HEK293 (cell line): ENCODE measurements around the gene ASIP.
"Not testable (repeated sequence)": the region's sequence is repeated elsewhere in the genome, so short reads cannot be mapped to it uniquely, and the experiment has no call there.

Experiments
- CTCF ChIA-PET: fragments of 350-600 bp; formaldehyde crosslinking; extraction: SDS; loops from one replicate; lab custom pipeline; 2021; ENCODE audit warnings: antibody characterized with exemption; lab: Yijun Ruan, JAX
- POLR2A ChIA-PET: fragments of 300-600 bp; formaldehyde crosslinking; extraction: SDS; loops from one replicate; lab custom pipeline; 2020; ENCODE audit warnings: antibody characterized with exemption, inconsistent platforms; lab: Yijun Ruan, JAX
- H3K27ac ChIP-seq: fragments of 200-500 bp; sonication (Bioruptor generic); 2 replicates; pipeline ENCODE4 v1.5.1; 2014; ENCODE audit warnings: low read depth, low read length, control low read depth, inconsistent platforms; ENCODE audit errors: extremely low read depth
- H3K36me3 ChIP-seq, 2 experiments: fragments of 200-500 bp in 1 of 2; sonication (Bioruptor generic) in 1 of 2; 1 replicate in 1 of 2; 2 replicates in 1 of 2; pipeline ENCODE4 v1.5.1; 2014 to 2017; ENCODE audit warnings: inconsistent platforms in 2 of 2, low read length in 2 of 2; ENCODE audit not compliant: control insufficient read depth in 2 of 2, insufficient read depth in 1 of 2
- H3K4me1 ChIP-seq: fragments of 200-500 bp; sonication (Bioruptor generic); 2 replicates; pipeline ENCODE4 v1.5.1; 2014; ENCODE audit warnings: mild to moderate bottlenecking, low read length, inconsistent platforms; ENCODE audit not compliant: control insufficient read depth, insufficient read depth
- H3K4me3 ChIP-seq: 2 replicates; pipeline ENCODE4 v1.5.1; 2011; ENCODE audit warnings: low read depth, mild to moderate bottlenecking, control low read depth, low read length, moderate library complexity
- H3K9me3 ChIP-seq: fragments of 200-500 bp; sonication (Bioruptor generic); 2 replicates; pipeline ENCODE4 v1.5.1; 2014; ENCODE audit warnings: low read depth, low read length, inconsistent platforms; ENCODE audit not compliant: control insufficient read depth, insufficient read depth
- KLF7 ChIP-seq: fragments of 450-650 bp; formaldehyde crosslinking; IDR thresholded peaks from 2 replicates; pipeline ENCODE4 v1.5.1; 2016; ENCODE audit warnings: missing biosample characterization, missing genetic modification characterization, borderline replicate concordance
- OSR2 ChIP-seq: fragments of 450-650 bp; formaldehyde crosslinking; IDR thresholded peaks from 2 replicates; pipeline ENCODE4 v1.5.1; 2016; ENCODE audit warnings: missing biosample characterization, missing genetic modification characterization
- PBX3 ChIP-seq: sonication (generic); formaldehyde crosslinking; IDR thresholded peaks from 2 replicates; pipeline ENCODE4 v1.8.1; 2022; ENCODE audit warnings: mild to moderate bottlenecking, moderate library complexity, missing genetic modification reagents
- PRDM4 ChIP-seq: fragments of 450-650 bp; formaldehyde crosslinking; IDR thresholded peaks from 2 replicates; pipeline ENCODE4 v1.5.1; 2017; ENCODE audit warnings: missing biosample characterization, missing genetic modification characterization
- ZBTB17 ChIP-seq: fragments of 450-650 bp; formaldehyde crosslinking; IDR thresholded peaks from 2 replicates; pipeline ENCODE4 v1.5.1; 2016; ENCODE audit warnings: missing biosample characterization, missing genetic modification characterization
- ZEB2 ChIP-seq: fragments of 450-650 bp; formaldehyde crosslinking; IDR thresholded peaks from 2 replicates; pipeline ENCODE4 v1.5.1; 2016; ENCODE audit warnings: missing biosample characterization, missing genetic modification characterization
- ZNF175 ChIP-seq: fragments of 450-650 bp; formaldehyde crosslinking; IDR thresholded peaks from 2 replicates; pipeline ENCODE4 v1.5.1; 2016; ENCODE audit warnings: missing biosample characterization, missing genetic modification characterization
- ZNF184 ChIP-seq: fragments of 450-650 bp; IDR thresholded peaks from 2 replicates; pipeline ENCODE4 v1.5.1; 2018; ENCODE audit warnings: missing biosample characterization, mild to moderate bottlenecking, missing genetic modification characterization
- ZNF239 ChIP-seq: fragments of 450-650 bp; formaldehyde crosslinking; IDR thresholded peaks from 2 replicates; pipeline ENCODE4 v1.5.1; 2016; ENCODE audit warnings: missing biosample characterization, missing genetic modification characterization
- ZNF391 ChIP-seq: fragments of 450-650 bp; formaldehyde crosslinking; IDR thresholded peaks from 2 replicates; pipeline ENCODE4 v1.5.1; 2016; ENCODE audit warnings: low read depth, missing biosample characterization, missing genetic modification characterization, borderline replicate concordance
- ZNF416 ChIP-seq: fragments of 450-650 bp; formaldehyde crosslinking; IDR thresholded peaks from 2 replicates; pipeline ENCODE4 v1.5.1; 2016; ENCODE audit warnings: missing biosample characterization, missing genetic modification characterization
- ZNF433 ChIP-seq: fragments of 450-650 bp; formaldehyde crosslinking; IDR thresholded peaks from 2 replicates; pipeline ENCODE4 v1.5.1; 2016; ENCODE audit warnings: missing biosample characterization, missing genetic modification characterization, low read depth
- ZNF510 ChIP-seq: fragments of 450-650 bp; formaldehyde crosslinking; IDR thresholded peaks from 2 replicates; pipeline ENCODE4 v1.5.1; 2018; ENCODE audit warnings: mild to moderate bottlenecking, missing genetic modification characterization, missing biosample characterization; ENCODE audit not compliant: insufficient replicate concordance
- ZNF621 ChIP-seq: fragments of 450-650 bp; formaldehyde crosslinking; IDR thresholded peaks from 2 replicates; pipeline ENCODE4 v1.5.1; 2017; ENCODE audit warnings: missing biosample characterization, missing genetic modification characterization
- ZNF664 ChIP-seq: fragments of 450-650 bp; formaldehyde crosslinking; IDR thresholded peaks from 2 replicates; pipeline ENCODE4 v1.5.1; 2016; ENCODE audit warnings: missing biosample characterization, missing genetic modification characterization
- ZNF677 ChIP-seq: fragments of 450-650 bp; IDR thresholded peaks from 2 replicates; pipeline ENCODE4 v1.5.0; 2018; ENCODE audit warnings: missing biosample characterization, mild to moderate bottlenecking, missing genetic modification characterization, moderate library complexity
- ZNF704 ChIP-seq: fragments of 450-650 bp; formaldehyde crosslinking; IDR thresholded peaks from 2 replicates; pipeline ENCODE4 v1.5.1; 2016; ENCODE audit warnings: missing biosample characterization, missing genetic modification characterization
- TF ChIP-seq, protein P1 (sequence below): fragments of 450-650 bp; formaldehyde crosslinking; IDR thresholded peaks from 2 replicates; pipeline ENCODE4 v1.5.1; 2016; ENCODE audit warnings: missing biosample characterization, missing genetic modification characterization
- TF ChIP-seq, protein P2 (sequence below): fragments of 450-650 bp; formaldehyde crosslinking; IDR thresholded peaks from 2 replicates; pipeline ENCODE4 v1.5.1; 2016; ENCODE audit warnings: missing biosample characterization, missing genetic modification characterization

ASIP gene

DNA sequence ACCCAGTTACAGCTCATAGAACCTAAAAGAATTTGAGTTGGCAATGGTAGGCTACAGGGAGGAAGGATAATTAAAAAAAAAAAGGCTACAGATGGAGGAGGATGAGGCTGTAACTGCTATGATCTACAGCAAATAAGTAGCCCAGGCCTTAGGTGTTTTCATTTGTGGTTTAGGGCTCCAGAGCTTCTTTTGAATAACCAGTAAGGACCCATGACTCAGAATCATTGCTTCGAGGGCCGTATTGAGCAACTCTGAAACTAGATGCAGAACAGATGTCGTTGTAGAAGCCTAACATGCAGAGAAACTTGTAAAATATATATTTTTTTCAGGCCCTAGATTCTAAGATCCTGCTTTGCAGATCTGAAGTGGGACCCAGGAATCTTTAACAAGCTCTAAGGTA lies 19.0 kb upstream of the ASIP start (continued):
- TF ChIP-seq PRDM4 (tag by site-specific recombination): no peak
- TF ChIP-seq, all 188 proteins: peak for 0

DNA sequence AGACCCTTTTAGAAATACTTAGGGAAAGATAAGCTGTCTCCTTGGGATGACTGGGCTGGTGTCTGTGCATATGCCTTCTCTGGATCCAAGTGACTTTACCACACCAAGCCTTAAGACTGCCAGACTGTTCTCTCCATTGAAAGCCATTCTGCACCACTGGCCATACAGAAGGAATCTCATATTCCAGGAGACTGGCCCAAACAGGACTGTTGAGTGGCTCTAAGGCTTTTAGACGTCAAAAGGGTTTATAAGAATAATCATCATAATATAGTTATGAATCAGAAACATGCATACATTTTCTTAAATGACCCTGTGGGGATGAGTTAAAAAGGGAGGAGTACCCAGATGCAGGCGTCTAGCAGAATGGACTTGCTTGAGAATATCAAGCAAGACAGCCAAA lies 17.0 kb upstream of the ASIP start:
- H3K9me3 ChIP-seq, H3K4me1 ChIP-seq, H3K4me3 ChIP-seq, H3K27ac ChIP-seq, CTCF ChIA-PET, POLR2A ChIA-PET, H3K36me3 ChIP-seq: not testable (repeated sequence)

- Histone ChIP-seq H3K4me3 (no peak overlapping the region), H3K4me1 (no peaks in the 10 kb centered on the region), H3K36me3 (no peaks in the 10 kb centered on the region), H3K27ac (no peak overlapping the region), H3K9me3 (no peaks in the 10 kb centered on the region)
- TF ChIP-seq ZNF433: no peak
- peak; percentile 98 for TF ChIP-seq ZNF184 (tag by site-specific recombination)
- TF ChIP-seq ZNF664 (tag by site-specific recombination): peak; percentile 82
- CTCF ChIA-PET: interaction anchor here (0.5 kb wide), 1 partner anchor 15 kb away, joined by 5 read pairs; no protein-coding TSS in a partner anchor
- POLR2A ChIA-PET: interaction anchor here (0.6 to 1.0 kb wide), 2 partner anchors 9 to 174 kb away, joined by 3 read pairs; no protein-coding TSS in a partner anchor
Measured at GRCh38 chr20:34231634-34232033, 9.6 kb upstream of the ASIP start.

- Histone ChIP-seq H3K4me1 (no peaks in the 10 kb centered on the region), H3K4me3 (no peak overlapping the region), H3K27ac (no peak overlapping the region), H3K36me3 (no peaks in the 10 kb centered on the region), H3K9me3 (no peaks in the 10 kb centered on the region)
- ChIA-PET CTCF (interaction anchor here (1.3 to 1.4 kb wide), 2 partner anchors 23 to 80 kb away, joined by 3 to 4 read pairs; no protein-coding TSS in a partner anchor), POLR2A (no interaction called here)
- TF ChIP-seq ZNF510: no peak
- no peak for TF ChIP-seq KLF7 (tag by site-specific recombination)
- no peak for TF ChIP-seq ZNF391 (tag by site-specific recombination)
- no peak for TF ChIP-seq ZNF239
- no peak for TF ChIP-seq ZBTB17 (tag by site-specific recombination)
- TF ChIP-seq ZNF677 (tag by site-specific recombination): no peak
- TF ChIP-seq, protein P1, sequence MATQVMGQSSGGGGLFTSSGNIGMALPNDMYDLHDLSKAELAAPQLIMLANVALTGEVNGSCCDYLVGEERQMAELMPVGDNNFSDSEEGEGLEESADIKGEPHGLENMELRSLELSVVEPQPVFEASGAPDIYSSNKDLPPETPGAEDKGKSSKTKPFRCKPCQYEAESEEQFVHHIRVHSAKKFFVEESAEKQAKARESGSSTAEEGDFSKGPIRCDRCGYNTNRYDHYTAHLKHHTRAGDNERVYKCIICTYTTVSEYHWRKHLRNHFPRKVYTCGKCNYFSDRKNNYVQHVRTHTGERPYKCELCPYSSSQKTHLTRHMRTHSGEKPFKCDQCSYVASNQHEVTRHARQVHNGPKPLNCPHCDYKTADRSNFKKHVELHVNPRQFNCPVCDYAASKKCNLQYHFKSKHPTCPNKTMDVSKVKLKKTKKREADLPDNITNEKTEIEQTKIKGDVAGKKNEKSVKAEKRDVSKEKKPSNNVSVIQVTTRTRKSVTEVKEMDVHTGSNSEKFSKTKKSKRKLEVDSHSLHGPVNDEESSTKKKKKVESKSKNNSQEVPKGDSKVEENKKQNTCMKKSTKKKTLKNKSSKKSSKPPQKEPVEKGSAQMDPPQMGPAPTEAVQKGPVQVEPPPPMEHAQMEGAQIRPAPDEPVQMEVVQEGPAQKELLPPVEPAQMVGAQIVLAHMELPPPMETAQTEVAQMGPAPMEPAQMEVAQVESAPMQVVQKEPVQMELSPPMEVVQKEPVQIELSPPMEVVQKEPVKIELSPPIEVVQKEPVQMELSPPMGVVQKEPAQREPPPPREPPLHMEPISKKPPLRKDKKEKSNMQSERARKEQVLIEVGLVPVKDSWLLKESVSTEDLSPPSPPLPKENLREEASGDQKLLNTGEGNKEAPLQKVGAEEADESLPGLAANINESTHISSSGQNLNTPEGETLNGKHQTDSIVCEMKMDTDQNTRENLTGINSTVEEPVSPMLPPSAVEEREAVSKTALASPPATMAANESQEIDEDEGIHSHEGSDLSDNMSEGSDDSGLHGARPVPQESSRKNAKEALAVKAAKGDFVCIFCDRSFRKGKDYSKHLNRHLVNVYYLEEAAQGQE (tag by site-specific recombination): no peak
- no peak for TF ChIP-seq ZNF621 (tag by site-specific recombination)
- TF ChIP-seq ZNF175 (tag by site-specific recombination): no peak
- no peak for TF ChIP-seq PBX3 (CRISPR knock-in tag)
- TF ChIP-seq ZNF704: no peak
- TF ChIP-seq, protein P2, sequence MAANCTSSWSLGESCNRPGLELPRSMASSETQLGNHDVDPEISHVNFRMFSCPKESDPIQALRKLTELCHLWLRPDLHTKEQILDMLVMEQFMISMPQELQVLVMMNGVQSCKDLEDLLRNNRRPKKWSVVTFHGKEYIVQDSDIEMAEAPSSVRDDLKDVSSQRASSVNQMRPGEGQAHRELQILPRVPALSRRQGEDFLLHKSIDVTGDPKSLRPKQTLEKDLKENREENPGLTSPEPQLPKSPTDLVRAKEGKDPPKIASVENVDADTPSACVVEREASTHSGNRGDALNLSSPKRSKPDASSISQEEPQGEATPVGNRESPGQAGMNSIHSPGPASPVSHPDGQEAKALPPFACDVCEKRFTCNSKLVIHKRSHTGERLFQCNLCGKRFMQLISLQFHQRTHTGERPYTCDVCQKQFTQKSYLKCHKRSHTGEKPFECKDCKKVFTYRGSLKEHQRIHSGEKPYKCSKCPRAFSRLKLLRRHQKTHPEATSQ (tag by site-specific recombination): no peak
- TF ChIP-seq ZNF416 (tag by site-specific recombination): no peak
- no peak for TF ChIP-seq ZEB2 (tag by site-specific recombination)
- no peak for TF ChIP-seq OSR2 (tag by site-specific recombination)
Measured at GRCh38 chr20:34232494-34233087, 8.6 kb upstream of the ASIP start.
